Hair follicular keratinocyte (primary cell): ENCODE measurements around the gene FEM1C. TPM values are rescaled to one million over a fixed set of nuclear protein-coding genes. Genes with fewer than 3 reads are reported as not detected.

Experiments
- total RNA-seq: library from RNA; depleted of rRNA; stranded (reverse); fragments of >200 nt; gene quantifications from 2 replicates; pipeline ENCODE4 v1.2.3, GENCODE V29; 2015

FEM1C gene
- total RNA-seq: 5.8 and 6.3 TPM in 2 replicates

GRCh38 chr5:115544436-115545350 is at the start of gene FEM1C:
Gene FEM1C (minus strand): TSS chr5:115544775. CDS start chr5:115543493, 1,282 bp downstream.

Other genes with a start within 250 kb of the FEM1C start
- gene CCDC112, start 248.1 kb downstream of the FEM1C start, total RNA-seq: 4.4 and 7.1 TPM in 2 replicates
- gene TICAM2, start 57.7 kb upstream of the FEM1C start, total RNA-seq: 0.47 and 1.4 TPM in 2 replicates
- gene TMED7, start 81.3 kb upstream of the FEM1C start, total RNA-seq: 107 and 111 TPM in 2 replicates